DMS114 treated with DMSO at 0.1 percent for 48 hours (cell line): ENCODE data around the gene TRAPPC3L.
"Not testable (repeated sequence)": the region's sequence is repeated elsewhere in the genome, so short reads cannot be mapped to it uniquely, and the experiment has no call there.

Experiments
- DNase-seq: peaks from one replicate; lab custom pipeline; 2025; ENCODE audit not compliant: unreplicated experiment; lab: John Stamatoyannopoulos, UW

The TRAPPC3L gene

DNA sequence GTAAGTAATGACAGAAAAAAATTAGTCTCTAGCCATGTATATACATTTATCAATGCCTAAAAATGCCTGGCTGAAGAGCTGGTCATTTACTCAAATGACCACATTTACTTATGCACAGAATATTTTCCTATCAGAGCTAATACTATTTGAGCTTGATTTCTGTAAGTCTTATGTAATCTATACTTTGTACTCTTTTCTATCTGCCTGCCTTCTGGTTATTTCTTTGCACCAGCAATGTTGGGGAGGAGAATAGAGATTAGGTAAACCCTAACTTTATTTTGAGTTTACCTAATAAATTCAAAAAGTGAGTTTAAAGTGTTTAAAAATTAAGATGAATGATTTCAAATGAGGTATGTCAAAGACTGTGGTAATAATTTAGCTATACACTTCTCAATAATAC is 30.3 kb downstream of the TRAPPC3L start:
- DNase-seq, result no peak

DNA sequence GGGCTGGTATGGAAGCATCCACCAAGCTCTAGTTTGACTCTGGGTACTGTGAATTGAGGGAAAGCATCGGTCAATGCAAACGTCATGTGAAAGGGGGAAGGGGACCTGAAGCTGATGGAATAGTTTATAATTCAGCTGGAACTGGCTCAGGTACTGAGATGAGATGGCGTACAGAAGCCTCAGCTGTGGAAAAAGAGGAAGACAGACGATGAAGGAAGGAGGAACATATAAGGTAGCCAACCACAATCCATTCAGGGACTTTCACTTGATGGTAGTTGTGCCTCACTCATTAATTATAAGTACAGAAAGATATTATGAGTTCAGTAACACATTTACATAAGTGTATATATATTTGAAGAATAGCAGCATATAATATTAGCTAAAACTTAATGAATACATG is 31.4 kb downstream of the TRAPPC3L start:
- no peak for DNase-seq

DNA sequence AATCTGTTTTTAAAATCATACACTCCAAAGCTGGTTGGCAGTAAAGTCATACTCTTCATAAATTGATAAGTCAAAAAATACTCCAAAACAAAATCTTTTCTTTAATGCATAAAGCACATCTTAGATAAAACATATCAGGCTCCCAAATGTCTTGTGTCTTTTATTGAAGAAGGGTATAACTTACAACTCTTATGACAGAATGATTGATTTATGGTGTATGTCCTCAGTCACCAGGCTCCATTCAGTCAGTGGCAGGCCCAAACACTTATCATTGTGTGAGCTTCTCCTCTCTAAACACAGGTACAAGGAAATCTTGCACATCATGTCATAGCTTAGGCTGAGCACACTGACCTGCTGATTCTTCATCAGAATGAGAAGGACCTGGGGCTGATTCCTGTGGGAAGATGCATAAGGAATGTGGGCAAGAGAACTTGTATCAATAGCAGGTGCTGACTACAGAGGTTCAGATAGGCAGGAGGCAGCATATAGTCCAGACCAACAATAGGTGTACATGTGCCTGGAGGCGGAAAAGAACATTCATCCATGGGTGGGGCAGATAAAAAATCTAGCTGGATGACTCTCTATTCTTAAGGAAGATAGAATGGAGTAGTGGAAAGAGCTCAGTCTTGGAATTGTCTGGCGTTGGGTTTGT is 32.1 kb downstream of the TRAPPC3L start:
- DNase-seq, result peak; percentile 42

DNA sequence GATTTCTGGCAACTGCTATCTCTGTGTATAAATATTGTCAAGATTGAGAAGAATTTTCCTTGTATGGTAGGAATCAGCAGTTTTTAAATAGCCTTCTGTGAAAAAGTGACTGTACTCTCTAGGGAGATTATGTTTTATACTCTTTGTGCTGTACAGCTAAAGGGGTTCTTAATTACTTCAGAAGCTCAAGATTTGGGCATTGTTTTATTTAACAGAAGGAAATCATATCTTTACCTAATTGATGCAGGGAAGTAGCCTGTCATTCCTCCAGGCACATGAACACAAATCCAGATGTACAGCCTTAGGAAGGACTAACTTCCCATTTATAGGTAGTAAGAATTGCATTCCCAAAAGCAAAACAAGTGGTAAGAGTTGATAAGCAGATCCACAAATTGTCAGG is 32.8 kb downstream of the TRAPPC3L start:
- no peak for DNase-seq

DNA sequence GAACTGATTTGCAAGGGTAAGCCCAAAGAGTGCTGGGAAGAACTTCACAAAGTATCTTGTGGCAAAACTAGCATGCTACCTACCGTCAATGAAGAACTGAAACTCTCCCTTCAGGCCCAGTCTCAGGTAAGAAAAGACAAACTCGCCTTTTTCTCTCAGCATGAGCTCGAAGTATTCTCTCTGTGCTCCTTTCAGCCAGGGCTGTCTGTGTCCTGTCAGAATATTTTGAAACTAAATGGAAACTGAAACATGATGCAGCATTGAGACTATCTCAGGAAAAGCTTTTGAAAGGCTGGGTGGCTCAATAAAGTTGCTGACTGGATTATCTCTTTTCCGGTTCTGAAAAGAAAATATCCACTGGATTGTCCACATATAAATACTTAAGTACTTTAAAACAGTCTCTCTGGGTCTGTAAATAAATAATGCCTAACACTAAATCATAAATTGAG is 33.3 kb downstream of the TRAPPC3L start:
- no peak for DNase-seq

DNA sequence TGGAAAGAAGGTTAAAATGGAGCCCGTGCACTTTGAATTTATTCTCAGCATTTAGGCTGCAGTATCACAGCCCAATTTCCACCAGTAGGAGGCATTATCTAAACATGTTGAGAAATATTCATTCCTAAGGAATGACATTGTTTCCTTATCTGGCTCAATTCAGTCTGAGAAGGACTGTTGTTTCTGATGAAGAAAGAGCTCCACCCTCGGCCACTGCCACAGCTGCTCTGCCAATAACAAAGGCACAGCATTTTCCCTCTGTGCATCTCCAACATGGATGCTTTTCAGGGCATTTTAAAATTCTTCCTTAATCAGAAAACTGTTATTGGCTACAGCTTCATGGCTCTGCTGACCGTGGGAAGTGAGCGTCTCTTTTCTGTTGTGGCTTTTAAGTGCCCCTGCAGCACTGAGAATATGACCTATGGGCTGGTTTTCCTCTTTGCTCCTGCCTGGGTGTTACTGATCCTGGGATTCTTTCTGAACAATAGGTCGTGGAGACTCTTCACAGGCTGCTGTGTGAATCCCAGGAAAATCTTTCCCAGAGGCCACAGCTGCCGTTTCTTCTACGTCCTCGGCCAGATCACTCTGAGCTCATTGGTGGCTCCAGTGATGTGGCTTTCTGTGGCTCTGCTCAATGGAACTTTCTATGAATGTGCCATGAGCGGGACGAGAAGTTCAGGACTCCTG is 33.9 kb downstream of the TRAPPC3L start, which contains the start of gene CALHM5:
CALHM5 (plus strand) TSS at position 216 of the 687 bp plus-strand sequence; CDS start at position 274, 58 bp downstream.
- peak; percentile 64 for DNase-seq

DNA sequence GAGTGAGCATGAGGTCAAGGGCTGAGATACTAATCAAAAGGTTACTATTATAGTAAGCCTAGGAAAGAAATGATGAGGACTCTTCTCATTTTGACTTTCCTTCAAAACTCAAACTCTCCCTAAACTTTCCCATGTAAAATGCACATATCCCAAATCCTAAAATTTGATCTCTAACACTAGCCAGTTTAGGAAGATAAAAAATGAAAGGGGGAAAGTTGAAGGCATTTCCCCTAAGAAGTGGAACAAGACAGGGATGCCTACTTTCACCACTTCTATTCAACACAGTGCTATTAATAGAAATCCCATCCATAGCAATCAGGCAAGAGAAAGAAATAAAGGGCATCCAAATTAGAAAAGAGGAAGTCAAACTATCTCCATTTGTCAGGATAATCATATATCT is 37.0 kb downstream of the TRAPPC3L start:
- DNase-seq, result no peak

DNA sequence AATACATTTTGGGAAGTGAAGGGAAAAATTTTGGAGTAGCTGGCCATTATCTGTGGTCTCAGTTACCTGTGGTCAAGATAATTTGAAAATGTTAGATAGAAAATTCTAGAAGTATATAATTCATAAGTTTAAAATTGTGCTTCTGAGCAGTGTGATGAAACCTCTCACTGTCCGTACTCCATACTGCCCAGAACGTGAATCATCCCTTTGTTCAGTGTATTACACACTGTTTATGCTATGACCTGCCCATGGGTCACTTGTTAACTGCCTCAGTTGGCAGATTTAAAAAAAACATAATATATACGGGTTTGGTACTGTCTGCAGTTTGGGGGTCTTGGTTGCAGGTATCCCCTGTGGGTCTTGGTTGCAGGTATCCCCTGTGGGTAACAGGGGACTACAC is 38.2 kb downstream of the TRAPPC3L start:
- no peak for DNase-seq

DNA sequence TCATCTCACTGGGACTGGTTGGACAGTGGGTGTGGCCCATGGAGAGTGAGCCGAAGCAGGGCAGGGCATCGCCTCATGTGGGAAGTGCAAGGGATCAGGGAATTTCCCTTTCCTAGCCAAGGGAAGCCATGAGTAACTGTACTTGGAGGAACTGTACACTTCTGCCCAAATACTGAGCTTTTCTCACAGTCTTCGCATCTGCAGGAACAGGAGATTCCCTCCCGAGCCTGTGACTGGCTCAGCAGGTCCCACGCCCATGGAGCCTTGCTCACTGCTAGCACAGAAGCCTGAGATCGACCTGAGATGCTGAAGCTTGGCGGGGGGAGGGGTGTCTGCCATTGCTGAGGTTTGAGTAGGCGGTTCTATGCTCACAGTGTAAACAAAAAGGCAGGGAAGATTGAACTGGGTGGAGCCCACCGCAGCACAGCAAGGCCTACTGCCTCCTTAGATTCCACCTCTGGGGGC is 44.5 kb downstream of the TRAPPC3L start:
- no peak for DNase-seq

DNA sequence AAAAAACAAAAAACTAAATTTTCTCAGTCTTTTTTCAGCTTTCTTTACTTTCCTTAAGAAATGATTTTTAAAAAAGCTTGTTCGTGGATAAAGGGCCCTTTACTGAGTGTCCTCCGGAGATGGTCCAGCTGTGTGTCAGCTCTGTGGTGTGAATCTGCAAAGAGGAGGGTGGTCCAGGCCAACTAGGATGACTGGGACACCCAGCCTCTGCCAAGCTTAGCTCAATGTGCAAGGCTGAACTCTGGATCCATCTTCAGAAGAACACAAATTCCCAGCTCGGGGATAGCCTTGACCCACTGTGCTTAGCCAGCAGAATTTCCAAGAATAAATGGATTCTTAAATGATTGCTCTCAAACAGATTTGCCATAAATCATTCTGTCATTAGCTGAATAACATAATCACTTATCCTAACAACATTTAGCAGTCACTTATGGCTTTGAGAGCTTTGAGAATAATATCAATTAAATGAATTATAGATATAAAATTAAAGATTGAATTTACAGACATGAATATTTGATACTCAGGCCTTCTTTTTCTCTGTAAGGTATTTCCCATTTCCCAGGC is 48.3 kb downstream of the TRAPPC3L start:
- no peak for DNase-seq

DNA sequence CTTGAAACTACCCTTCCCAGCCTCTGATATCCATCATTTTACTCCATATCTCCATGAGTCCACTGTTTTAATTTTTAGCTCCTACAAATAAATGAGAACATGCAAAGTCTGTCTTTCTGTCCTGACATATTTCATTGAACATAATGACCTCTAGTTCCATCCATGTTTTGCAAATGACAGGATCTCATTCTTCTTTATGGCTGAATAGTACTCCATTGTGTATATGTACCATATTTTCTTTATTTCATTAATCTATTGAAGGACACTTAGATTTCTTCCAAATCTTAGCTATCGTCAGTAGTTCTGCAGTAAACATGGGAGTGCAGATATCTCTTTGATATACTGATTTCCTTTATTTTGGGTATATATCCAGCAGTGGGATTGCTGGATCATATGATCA is 50.3 kb downstream of the TRAPPC3L start:
- not testable (repeated sequence) for DNase-seq

DNA sequence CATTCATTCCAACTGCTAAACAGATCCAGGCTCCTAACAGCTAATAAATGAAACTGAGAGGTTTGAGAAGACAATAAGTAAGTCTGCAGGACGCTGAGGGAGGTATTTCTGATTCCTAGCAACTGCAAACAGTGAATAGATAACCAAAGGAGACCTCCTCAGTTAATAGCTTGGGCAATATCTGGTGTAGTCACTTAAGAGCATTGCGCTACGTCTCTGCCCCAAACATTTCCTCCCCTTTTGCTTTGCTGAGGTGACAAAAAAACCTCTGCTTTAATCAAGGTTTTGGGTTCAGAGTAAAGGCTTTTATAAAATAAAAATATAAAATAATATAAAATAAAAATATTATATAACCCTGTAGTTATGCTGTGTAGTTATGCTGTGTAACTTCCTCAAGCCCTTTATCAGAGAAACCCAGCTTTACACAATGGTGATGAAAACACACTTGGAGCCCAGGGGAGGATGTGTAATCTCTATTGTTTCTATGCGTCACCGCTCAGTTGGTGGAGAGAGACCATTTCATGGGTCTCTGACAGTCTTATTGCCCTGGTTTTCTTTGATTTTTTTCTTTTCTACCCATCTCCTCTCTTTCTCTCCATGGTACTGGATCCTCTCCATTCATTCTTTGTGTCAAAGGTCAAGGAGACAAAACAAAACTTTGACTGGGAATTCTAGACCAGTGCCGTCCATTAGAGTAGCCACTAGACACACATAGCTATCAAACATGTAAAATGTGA is 53.0 kb downstream of the TRAPPC3L start:
- DNase-seq, result no peak

DNA sequence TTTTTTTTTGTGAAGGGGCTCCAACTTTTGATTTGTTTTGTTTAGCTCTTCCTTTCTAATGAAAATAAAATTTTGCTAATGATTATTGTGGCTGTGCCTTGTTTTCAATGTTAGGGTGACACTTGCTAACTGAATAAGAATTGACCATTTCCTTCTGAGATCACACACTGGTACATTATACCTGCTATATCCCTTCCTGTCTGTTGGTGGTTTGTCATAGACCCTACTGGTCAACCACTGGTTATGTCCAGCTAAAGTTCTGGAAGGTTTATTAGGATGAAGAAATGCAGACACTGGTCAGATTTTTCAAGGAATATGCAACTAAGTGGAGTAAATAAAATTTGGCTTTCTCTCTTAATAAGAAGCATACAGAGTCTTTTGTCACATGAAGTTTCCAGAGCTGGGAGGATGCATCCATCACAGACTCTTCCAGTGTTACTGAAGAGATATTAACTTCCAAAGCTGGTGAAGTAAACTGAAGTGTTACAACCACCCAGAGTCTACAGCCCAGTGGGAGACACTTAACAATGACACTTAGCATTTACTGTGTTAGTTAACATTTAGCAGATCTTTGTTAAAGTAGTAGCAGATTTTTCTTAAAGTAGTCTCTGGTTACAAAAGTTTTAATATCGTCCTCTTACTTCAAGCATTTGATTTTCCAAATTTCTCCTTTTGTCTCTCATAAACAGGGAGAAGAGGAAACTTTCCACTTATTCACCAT is 53.7 kb downstream of the TRAPPC3L start:
- no peak for DNase-seq

DNA sequence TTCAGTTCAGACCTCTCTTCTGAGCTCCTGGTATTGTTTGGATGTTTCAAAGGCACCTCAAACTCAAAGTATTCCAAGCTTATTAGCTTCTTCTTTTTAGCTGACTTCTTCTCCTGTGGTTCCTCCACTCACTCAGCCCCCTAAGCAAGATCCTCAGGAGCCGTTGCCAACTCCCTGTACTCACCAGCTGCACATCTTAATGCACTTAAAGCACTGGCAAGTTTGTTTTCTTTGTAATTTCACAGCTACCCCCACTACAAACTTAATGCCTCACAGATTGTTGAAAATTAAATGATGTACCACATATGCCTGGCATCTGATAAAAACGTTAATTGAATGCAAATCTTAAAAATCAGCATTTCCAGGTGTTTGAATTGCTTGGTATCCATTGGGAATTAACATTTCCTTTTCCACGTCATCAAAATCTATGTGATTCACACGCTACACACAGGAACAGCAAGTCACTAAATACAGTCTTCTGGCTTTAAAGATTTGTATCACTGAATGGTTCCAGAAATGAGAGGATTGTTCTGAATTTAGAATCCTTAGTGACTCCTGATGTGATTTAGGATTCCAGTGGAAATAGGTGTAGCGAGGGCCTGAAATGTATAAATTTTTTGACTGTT is 59.8 kb downstream of the TRAPPC3L start:
- no peak for DNase-seq

DNA sequence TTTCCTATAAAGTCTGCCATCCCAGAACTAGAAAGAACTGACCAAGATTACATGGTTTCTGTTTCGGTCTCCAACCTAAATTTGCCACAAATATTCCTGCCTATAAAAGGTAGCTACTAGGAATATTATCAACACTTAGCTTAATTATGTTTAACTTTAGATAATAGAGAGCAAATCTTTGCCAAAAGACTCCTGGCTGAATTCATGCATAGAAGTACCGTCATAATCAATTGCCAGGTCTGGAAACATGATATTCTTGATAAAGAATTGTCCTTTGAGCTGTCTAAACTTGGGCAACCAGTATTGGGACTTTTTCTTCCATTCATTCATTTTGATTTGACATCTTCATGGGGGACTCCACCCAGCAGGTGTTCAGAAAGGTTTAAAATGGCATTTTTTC is 61.9 kb downstream of the TRAPPC3L start:
- no peak for DNase-seq

DNA sequence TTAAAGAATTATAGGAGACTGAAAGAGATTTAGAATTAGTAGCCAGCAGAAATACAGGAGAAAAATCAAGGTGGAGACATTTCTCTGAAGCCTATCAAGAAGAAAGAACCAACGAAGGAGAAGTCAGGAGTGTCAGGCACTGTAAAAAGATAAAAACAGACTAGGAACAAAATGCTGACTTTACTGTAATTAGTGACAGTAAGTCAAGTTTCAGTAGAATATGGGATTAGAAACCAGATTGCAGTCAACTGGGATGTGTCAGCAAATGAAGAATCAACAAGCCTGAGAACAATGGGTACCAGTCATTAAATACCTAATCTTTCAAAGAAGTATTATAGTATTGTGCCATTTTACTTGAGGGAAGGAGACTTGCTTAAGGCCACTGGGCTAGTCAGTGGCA is 62.7 kb downstream of the TRAPPC3L start:
- no peak for DNase-seq

DNA sequence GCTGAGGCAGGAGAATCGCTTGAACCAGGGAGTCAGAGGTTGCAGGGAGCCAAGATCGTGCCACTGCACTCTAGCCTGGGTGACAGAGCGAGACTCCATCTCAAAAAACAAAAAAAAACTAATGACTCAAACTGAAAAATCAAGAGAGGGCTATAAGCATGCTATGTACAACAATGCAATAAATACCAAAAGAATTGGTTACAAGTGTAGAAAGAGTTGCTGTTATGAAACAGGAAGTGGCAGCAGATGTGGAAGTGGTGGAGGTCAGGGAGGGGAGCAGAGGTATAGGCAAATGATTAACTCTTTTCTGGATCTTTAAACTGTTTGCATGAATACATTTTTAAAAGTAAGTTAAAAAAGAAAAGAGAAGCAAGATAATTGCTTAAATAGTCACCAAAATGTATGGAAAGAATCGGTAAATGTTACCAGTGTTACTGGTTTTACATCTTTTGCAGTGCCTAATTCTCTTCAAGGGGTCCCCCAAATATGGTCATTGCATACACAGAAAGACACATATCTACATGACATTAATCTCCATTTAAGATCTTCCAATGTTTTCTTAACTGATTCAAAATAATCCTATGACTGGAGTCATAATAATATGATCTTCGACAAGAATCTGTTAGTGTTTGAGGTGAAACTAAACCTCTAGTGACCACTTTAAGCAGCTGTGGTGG is 69.3 kb downstream of the TRAPPC3L start:
- peak; percentile 34 for DNase-seq

DNA sequence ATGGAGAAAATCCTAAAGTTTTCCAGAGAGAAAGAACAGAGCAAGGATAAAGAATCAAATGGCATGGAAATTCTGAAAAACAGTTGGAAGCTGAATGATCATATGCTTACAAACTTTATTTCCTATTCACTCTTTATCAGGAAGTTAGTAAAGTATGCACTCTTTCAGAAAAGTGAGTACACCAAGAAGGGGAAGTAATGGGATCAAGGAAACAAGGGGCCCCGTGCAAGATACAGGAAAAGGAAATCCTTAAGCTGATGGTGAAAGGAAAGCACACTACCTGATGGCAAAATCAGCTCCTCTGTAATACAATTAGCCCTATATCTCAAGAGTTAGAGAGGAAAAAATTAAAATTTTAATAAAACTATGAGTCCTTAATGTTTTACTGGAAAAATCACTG is 70.3 kb downstream of the TRAPPC3L start:
- no peak for DNase-seq

DNA sequence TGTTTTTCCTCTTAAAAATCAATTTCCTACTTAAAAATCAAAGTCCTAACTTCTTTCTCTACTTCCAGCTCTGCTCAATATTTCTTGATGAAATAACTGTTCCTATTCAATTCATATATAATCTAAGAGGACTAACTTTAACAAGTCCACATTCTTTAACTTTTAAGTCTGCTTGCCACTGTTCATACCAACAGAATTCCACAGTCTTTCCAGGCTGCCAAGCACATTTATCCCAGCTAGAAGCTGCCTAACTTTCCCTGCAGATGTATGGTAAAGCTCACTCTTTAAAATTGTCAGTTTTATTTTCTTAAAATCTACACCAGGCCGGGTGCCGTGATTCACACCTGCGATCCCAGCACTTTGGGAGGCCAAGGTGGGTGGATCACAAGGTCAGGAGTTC is 72.8 kb downstream of the TRAPPC3L start:
- DNase-seq, result peak; percentile 65

DNA sequence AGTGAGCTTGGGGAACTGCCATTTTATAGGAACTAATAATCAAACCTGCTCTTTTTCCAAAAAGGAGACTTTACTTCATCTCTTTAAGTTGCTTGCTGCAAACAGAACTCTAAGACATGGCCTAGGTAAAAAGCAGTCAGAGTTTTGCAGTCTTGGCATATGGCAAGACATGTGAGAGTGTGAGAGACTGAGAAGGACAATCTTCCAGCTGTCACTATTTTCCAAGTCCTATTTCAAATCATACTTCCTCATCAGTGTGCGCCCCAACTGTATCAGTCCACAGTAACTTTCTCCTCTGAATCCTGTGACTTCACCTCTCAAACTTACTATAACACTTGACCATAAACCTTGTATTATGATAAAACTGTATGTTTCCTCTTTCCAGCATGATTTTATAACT is 74.0 kb downstream of the TRAPPC3L start:
- DNase-seq, result no peak
